ENCODE results near the gene NTHL1.

The NTHL1 gene

DNA sequence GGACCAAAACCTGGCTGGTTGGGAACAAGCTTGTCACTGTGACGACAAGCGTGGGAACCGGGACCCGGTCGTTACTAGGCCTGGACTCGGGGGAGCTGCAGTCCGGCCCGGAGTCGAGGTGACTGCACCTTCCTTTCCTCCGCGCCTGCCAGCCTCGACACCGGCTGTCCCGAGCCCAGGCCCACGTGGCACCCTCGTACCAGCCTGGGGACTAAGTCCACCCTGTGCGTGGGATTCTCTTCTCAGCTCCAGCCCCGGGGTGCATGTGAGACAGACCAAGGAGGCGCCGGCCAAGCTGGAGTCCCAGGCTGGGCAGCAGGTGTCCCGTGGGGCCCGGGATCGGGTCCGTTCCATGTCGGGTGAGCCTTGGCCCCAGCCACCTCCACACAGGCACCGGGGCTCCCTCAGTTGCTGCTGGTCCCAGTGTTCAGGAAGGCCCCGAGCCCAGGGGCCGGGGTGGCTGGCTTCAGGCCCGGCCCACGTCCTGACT, 31.7 kb upstream of the NTHL1 start:
- H3K4me3 ChIP-seq (replicated peaks in 1 of 2; ENCODE audit: low read depth in 2 of 2, low read length in 2 of 2) = no peak overlapping the region
- TF ChIP-seq, protein P1, sequence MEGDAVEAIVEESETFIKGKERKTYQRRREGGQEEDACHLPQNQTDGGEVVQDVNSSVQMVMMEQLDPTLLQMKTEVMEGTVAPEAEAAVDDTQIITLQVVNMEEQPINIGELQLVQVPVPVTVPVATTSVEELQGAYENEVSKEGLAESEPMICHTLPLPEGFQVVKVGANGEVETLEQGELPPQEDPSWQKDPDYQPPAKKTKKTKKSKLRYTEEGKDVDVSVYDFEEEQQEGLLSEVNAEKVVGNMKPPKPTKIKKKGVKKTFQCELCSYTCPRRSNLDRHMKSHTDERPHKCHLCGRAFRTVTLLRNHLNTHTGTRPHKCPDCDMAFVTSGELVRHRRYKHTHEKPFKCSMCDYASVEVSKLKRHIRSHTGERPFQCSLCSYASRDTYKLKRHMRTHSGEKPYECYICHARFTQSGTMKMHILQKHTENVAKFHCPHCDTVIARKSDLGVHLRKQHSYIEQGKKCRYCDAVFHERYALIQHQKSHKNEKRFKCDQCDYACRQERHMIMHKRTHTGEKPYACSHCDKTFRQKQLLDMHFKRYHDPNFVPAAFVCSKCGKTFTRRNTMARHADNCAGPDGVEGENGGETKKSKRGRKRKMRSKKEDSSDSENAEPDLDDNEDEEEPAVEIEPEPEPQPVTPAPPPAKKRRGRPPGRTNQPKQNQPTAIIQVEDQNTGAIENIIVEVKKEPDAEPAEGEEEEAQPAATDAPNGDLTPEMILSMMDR (IDR thresholded peaks at IDR 0.05; ENCODE audit: low read depth, low read length) = no peak
- DNase-seq (ENCODE audit: low read depth in 2 of 2) = no peak

DNA sequence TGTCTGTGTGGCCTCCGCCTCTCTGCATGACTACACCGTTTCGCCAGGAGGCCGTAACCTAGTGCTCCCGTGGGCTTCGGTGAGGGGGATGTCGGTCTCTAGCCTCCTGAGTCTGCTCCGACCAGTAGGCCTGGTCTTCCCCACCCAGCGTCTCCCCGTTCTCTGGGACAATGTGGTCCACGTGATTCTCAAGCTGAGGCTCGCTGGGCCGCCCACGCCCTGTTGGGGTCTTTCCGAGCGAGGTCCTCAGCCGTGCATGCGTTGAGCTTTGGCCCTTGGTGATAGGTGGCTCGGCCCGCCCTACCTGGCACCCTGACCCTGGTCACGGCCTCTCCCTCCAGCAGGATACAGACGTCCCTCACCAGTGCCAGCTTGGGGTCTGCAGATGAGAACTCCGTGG, 31.1 kb upstream of the NTHL1 start:
- H3K4me3 ChIP-seq (replicated peaks in 1 of 2; ENCODE audit: low read depth in 2 of 2, low read length in 2 of 2) = no peak overlapping the region
- DNase-seq (ENCODE audit: low read depth in 2 of 2) = no peak
- TF ChIP-seq, protein P1 (IDR thresholded peaks at IDR 0.05; ENCODE audit: low read depth, low read length) = no peak

DNA sequence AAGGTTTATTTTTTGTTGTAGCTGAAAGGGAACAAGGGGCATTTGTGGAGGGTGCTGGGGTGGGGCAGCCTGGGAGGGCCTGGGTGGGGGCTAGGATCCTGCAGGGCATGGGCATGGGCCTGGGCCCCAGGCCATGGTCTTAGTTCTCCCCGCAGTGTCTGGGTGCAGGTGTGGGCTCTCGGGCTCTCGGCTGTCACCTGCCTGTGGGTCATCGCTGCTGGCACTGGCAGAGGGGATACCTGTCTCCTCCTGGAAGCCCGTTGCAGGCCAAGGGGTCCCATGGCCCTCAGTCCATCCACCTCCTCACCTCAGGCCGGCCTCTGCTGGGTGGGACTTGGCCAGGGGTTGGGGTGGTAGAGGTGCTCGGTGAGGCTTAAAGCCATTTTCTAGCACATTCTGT, 30.5 kb upstream of the NTHL1 start:
- no peak for DNase-seq (ENCODE audit: low read depth in 2 of 2)
- H3K4me3 ChIP-seq (replicated peaks in 1 of 2; ENCODE audit: low read depth in 2 of 2, low read length in 2 of 2) = no peak overlapping the region
- TF ChIP-seq, protein P1 (IDR thresholded peaks at IDR 0.05; ENCODE audit: low read depth, low read length) = no peak

DNA sequence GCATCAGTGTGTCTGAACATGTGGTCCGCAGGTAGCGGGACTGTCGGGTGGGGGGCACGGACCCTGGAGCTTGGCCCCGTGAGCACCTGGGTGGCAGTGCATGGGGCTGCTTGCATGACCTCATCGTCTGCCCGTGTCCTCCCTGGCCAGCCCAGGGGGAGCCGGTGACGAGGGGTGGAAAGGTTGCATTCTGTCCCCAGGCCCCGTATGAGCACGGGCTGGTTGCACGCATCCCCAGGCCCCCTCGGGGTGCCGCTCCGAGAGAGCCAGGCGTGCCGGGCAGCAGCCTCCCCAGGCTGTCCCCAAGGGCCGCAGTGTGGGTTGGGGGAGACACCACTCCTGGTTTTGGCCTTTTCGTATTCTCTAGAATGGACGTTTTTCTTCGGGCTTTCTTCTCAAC, 30.1 kb upstream of the NTHL1 start:
- no peak for DNase-seq (ENCODE audit: low read depth in 2 of 2)
- TF ChIP-seq, protein P1 (IDR thresholded peaks at IDR 0.05; ENCODE audit: low read depth, low read length) = no peak
- H3K4me3 ChIP-seq (replicated peaks in 1 of 2; ENCODE audit: low read depth in 2 of 2, low read length in 2 of 2) = no peak overlapping the region

DNA sequence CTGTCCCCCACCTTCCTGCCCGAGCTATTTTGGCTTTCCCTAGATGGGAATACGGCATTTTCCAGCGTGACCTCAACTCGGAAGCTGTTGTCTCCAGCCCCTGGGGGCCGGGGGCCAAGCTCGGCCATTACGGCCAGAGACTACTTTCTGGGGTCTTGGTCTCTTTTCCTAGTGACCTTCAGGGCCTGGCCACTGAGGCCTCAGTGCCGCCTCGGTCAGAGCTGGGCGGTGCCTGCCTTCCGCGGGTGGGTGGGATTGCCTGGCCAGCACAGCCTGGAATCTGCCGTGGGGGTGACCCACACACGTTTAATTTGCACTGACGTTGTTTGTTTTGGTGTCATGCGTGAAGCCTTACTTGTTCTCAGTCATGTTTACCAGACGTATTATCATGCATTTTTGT, 29.4 kb upstream of the NTHL1 start:
- DNase-seq (ENCODE audit: low read depth in 2 of 2) = no peak
- no peak overlapping the region for H3K4me3 ChIP-seq (replicated peaks in 1 of 2; ENCODE audit: low read depth in 2 of 2, low read length in 2 of 2)
- TF ChIP-seq, protein P1 (IDR thresholded peaks at IDR 0.05; ENCODE audit: low read depth, low read length) = no peak

DNA sequence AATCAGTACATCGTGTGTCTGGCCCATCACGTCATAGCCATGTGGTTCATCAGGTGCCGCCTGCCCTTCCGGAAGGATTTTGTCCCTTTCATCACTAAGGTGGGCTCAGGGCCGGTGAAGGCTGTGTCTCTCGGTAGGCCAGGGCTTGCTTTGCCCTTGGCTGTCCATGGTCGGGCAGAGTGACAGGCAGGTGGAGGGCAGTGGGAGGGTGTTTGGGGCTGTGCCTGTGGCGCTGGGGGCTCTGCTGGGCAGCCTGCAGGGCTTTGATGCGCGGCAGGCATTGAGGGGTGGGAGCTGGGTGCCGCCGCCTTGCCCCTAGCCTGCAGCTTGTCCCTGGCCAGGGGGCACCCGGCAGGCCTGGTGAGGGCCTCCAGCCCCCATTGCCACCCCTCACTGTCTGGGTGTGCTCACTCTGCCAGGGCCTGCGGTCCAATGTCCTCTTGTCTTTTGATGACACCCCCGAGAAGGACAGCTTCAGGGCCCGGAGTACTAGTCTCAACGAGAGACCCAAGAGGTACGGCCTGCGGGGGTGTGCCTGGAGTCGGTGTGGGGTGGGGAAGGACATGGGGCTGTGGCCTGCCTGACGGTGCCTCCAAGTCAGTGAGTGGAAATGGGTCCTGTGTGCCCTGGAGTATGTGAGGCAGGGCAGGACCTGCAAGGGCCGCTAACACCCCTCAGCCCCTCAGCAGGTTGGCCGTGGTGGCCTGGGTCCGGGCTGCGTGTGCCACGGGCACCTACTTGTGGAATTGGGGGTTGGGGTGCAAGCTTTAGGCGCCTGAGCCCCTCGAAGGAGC, 28.6 kb upstream of the NTHL1 start:
- TF ChIP-seq, protein P1 (IDR thresholded peaks at IDR 0.05; ENCODE audit: low read depth, low read length) = no peak
- H3K4me3 ChIP-seq (replicated peaks in 1 of 2; ENCODE audit: low read depth in 2 of 2, low read length in 2 of 2) = no peak overlapping the region
- no peak for DNase-seq (ENCODE audit: low read depth in 2 of 2)

All from cardiac fibroblast (primary cell).